GM21825 (cell line): Measurements from ENCODE around the gene MASP2.
"Not testable (repeated sequence)": the region's sequence is repeated elsewhere in the genome, so short reads cannot be mapped to it uniquely, and the experiment has no call there.

Experiments used
- ATAC-seq: cut with Tn5 transposase; IDR thresholded peaks from one replicate; pipeline ENCODE4 v1.9.1; 2021; ENCODE audit warnings: mild to moderate bottlenecking, moderate library complexity; ENCODE audit not compliant: unreplicated experiment

Gene MASP2

GRCh38 chr1:11058595-11059154 is 11.6 kb upstream of the MASP2 start:
- no peak for ATAC-seq

GRCh38 chr1:11058026-11058425 is 11.0 kb upstream of the MASP2 start:
- no peak for ATAC-seq

- ATAC-seq = no peak
Measured at GRCh38 chr1:11057477-11057876, 10.4 kb upstream of the MASP2 start.

- no peak for ATAC-seq
Measured at GRCh38 chr1:11056504-11056903, 9.5 kb upstream of the MASP2 start.

GRCh38 chr1:11055676-11056075 is 8.6 kb upstream of the MASP2 start:
- no peak for ATAC-seq

GRCh38 chr1:11054666-11055065 is 7.6 kb upstream of the MASP2 start:
- no peak for ATAC-seq

- ATAC-seq = no peak
Measured at GRCh38 chr1:11054181-11054580, 7.1 kb upstream of the MASP2 start.

- ATAC-seq = no peak
Measured at GRCh38 chr1:11053758-11054137, 6.7 kb upstream of the MASP2 start.

GRCh38 chr1:11052839-11053757 is 6.1 kb upstream of the MASP2 start:
- no peak for ATAC-seq

GRCh38 chr1:11051781-11052511 is 4.9 kb upstream of the MASP2 start:
- no peak for ATAC-seq

GRCh38 chr1:11051121-11051520 is 4.1 kb upstream of the MASP2 start:
- ATAC-seq = not testable (repeated sequence)

- no peak for ATAC-seq
Measured at GRCh38 chr1:11046270-11046566, 821 bp downstream of the MASP2 start.

- no peak for ATAC-seq
Measured at GRCh38 chr1:11045428-11046269, 1.4 kb downstream of the MASP2 start.

GRCh38 chr1:11044849-11045427 is 2.1 kb downstream of the MASP2 start:
- ATAC-seq = no peak

GRCh38 chr1:11044086-11044848 is 2.8 kb downstream of the MASP2 start:
- no peak for ATAC-seq

- ATAC-seq = no peak
Measured at GRCh38 chr1:11042995-11043874, 3.8 kb downstream of the MASP2 start.

GRCh38 chr1:11042065-11042464 is 5.0 kb downstream of the MASP2 start:
- ATAC-seq = no peak

GRCh38 chr1:11041048-11041447 is 6.0 kb downstream of the MASP2 start:
- no peak for ATAC-seq

- not testable (repeated sequence) for ATAC-seq
Measured at GRCh38 chr1:11040105-11040429, 7.0 kb downstream of the MASP2 start.
